Large intestine (tissue), 12 donors: ENCODE results near the gene ARHGEF35. TPM values are rescaled to one million over a fixed set of nuclear protein-coding genes. Genes with fewer than 3 reads are reported as not detected.
"Not testable (repeated sequence)": the region's sequence is repeated elsewhere in the genome, so short reads cannot be mapped to it uniquely, and the experiment has no call there.

ENCODE experiments used
- DNase-seq, 2 donors: peaks; one replicate each; pipeline versions ENCODE4 v3.0.0 to v3.0.0-alpha.2; 2013
- H3K27ac ChIP-seq: one replicate; pipeline ENCODE4 v1.5.1; 2013; ENCODE audit warnings: low read length
- H3K27me3 ChIP-seq: 2 replicates; pipeline ENCODE4 v1.6.1; 2013; ENCODE audit warnings: low read length; ENCODE audit not compliant: control insufficient read depth, insufficient read depth
- H3K36me3 ChIP-seq: 2 replicates; pipeline ENCODE4 v1.6.1; 2013; ENCODE audit warnings: low read length; ENCODE audit not compliant: control insufficient read depth, insufficient read depth
- H3K4me1 ChIP-seq: one replicate; pipeline ENCODE4 v1.6.1; 2013; ENCODE audit warnings: low read length; ENCODE audit not compliant: control insufficient read depth, insufficient read depth
- H3K4me3 ChIP-seq: one replicate; pipeline ENCODE4 v1.5.1; 2013; ENCODE audit warnings: low read length
- H3K9me3 ChIP-seq: one replicate; pipeline ENCODE4 v1.6.1; 2013; ENCODE audit warnings: mild to moderate bottlenecking, low read depth, low read length, moderate library complexity; ENCODE audit not compliant: control insufficient read depth
- WGBS: methylation state at CpG from one replicate; pipeline ENCODE4 v1.1.5; 2013; ENCODE audit warnings: low lambda C conversion rate; ENCODE audit not compliant: insufficient coverage; 5-methylcytosine and 5-hydroxymethylcytosine counted together
- long read RNA-seq, 11 donors: transcript quantifications; one replicate each; lab custom pipeline, GENCODE V29; 2026
- polyA plus RNA-seq: library from polyadenylated mRNA; unstranded; fragments of 120-200 nt; gene quantifications from one replicate; pipeline ENCODE4 v1.2.1, GENCODE V29; 2013

Gene ARHGEF35
- 30.6 TPM for polyA plus RNA-seq
- long read RNA-seq, donor 1, partial matches to known transcripts = 0 of 3 reads
- long read RNA-seq, donor 1, other reads (novel, unspliced or antisense) = 0 of 3 reads
- long read RNA-seq, donor 2, transcript ARHGEF35-201 (2 exons, 2,431 nt) = major isoform, 12 of 12 reads
- long read RNA-seq, donor 2, partial matches to known transcripts = 0 of 12 reads
- long read RNA-seq, donor 2, other reads (novel, unspliced or antisense) = 0 of 12 reads
- long read RNA-seq, donor 3, transcript ARHGEF35-201 (2 exons, 2,431 nt) = major isoform, 26 of 45 reads
- long read RNA-seq, donor 3, partial matches to known transcripts = 19 of 45 reads
- long read RNA-seq, donor 3, other reads (novel, unspliced or antisense) = 0 of 45 reads
- long read RNA-seq, donor 4, partial matches to known transcripts = 0 of 2 reads
- long read RNA-seq, donor 4, other reads (novel, unspliced or antisense) = 0 of 2 reads
- long read RNA-seq, donor 5, transcript ARHGEF35-201 (2 exons, 2,431 nt) = major isoform, 8 of 8 reads
- long read RNA-seq, donor 5, partial matches to known transcripts = 0 of 8 reads
- long read RNA-seq, donor 5, other reads (novel, unspliced or antisense) = 0 of 8 reads
- long read RNA-seq, donor 6, transcript ARHGEF35-201 (2 exons, 2,431 nt) = major isoform, 16 of 16 reads
- long read RNA-seq, donor 6, partial matches to known transcripts = 0 of 16 reads
- long read RNA-seq, donor 6, other reads (novel, unspliced or antisense) = 0 of 16 reads
- long read RNA-seq, donor 7, transcript ARHGEF35-201 (2 exons, 2,431 nt) = major isoform, 7 of 7 reads
- long read RNA-seq, donor 7, partial matches to known transcripts = 0 of 7 reads
- long read RNA-seq, donor 7, other reads (novel, unspliced or antisense) = 0 of 7 reads
- long read RNA-seq, donor 8, transcript ARHGEF35-201 (2 exons, 2,431 nt) = major isoform, 11 of 11 reads
- long read RNA-seq, donor 8, partial matches to known transcripts = 0 of 11 reads
- long read RNA-seq, donor 8, other reads (novel, unspliced or antisense) = 0 of 11 reads
- long read RNA-seq, donor 9, partial matches to known transcripts = 0 of 4 reads
- long read RNA-seq, donor 9, other reads (novel, unspliced or antisense) = 0 of 4 reads
- long read RNA-seq, donor 10, transcript ARHGEF35-201 (2 exons, 2,431 nt) = major isoform, 15 of 15 reads
- long read RNA-seq, donor 10, partial matches to known transcripts = 0 of 15 reads
- long read RNA-seq, donor 10, other reads (novel, unspliced or antisense) = 0 of 15 reads
- long read RNA-seq, donor 11, transcript ARHGEF35-201 (2 exons, 2,431 nt) = major isoform, 11 of 11 reads
- long read RNA-seq, donor 11, partial matches to known transcripts = 0 of 11 reads
- long read RNA-seq, donor 11, other reads (novel, unspliced or antisense) = 0 of 11 reads

GRCh38 chr7:144195212-144195872 is at the start of gene ARHGEF35:
TSS of gene ARHGEF35 (minus strand) at chr7:144195833. CDS start at chr7:144188383, 7,450 bp downstream.
- not testable (repeated sequence) for H3K9me3 ChIP-seq, H3K27ac ChIP-seq, H3K27me3 ChIP-seq, H3K36me3 ChIP-seq, DNase-seq, H3K4me1 ChIP-seq, H3K4me3 ChIP-seq
- no CpG with 5 or more reads among the region's 51 CpGs for WGBS

- H3K27ac ChIP-seq, H3K4me1 ChIP-seq, H3K27me3 ChIP-seq, DNase-seq, H3K4me3 ChIP-seq, H3K9me3 ChIP-seq, H3K36me3 ChIP-seq: not testable (repeated sequence)
- no CpG with 5 or more reads among the region's 2 CpGs for WGBS
Observed at GRCh38 chr7:144245372-144245771, 49.7 kb upstream of the ARHGEF35 start.

GRCh38 chr7:144239365-144239764 is 43.7 kb upstream of the ARHGEF35 start, which contains the start of gene OR2A42:
TSS of gene OR2A42 (minus strand) at chr7:144239605. CDS start at chr7:144232843, 6,762 bp downstream.
- not testable (repeated sequence) for DNase-seq, H3K4me3 ChIP-seq, H3K9me3 ChIP-seq, H3K27ac ChIP-seq, H3K27me3 ChIP-seq, H3K4me1 ChIP-seq, H3K36me3 ChIP-seq
- no CpG with 5 or more reads among the region's 2 CpGs for WGBS

- not testable (repeated sequence) for H3K36me3 ChIP-seq, H3K9me3 ChIP-seq, H3K27ac ChIP-seq, H3K4me3 ChIP-seq, H3K4me1 ChIP-seq, DNase-seq, H3K27me3 ChIP-seq
- WGBS = no CpG with 5 or more reads among the region's 2 CpGs
Observed at GRCh38 chr7:144238530-144239082, 43.0 kb upstream of the ARHGEF35 start.

GRCh38 chr7:144233039-144233438 is 37.4 kb upstream of the ARHGEF35 start:
- not testable (repeated sequence) for H3K4me3 ChIP-seq, H3K36me3 ChIP-seq, H3K27me3 ChIP-seq, H3K4me1 ChIP-seq, H3K27ac ChIP-seq, H3K9me3 ChIP-seq, DNase-seq
- WGBS = no CpG with 5 or more reads among the region's 1 CpG

GRCh38 chr7:144231027-144231426 is 35.4 kb upstream of the ARHGEF35 start:
- DNase-seq, H3K27ac ChIP-seq, H3K4me3 ChIP-seq, H3K9me3 ChIP-seq, H3K4me1 ChIP-seq, H3K27me3 ChIP-seq, H3K36me3 ChIP-seq: not testable (repeated sequence)
- WGBS = no CpG with 5 or more reads among the region's 2 CpGs

GRCh38 chr7:144228810-144229209 is 33.2 kb upstream of the ARHGEF35 start:
- DNase-seq, H3K27me3 ChIP-seq, H3K27ac ChIP-seq, H3K4me3 ChIP-seq, H3K36me3 ChIP-seq, H3K4me1 ChIP-seq, H3K9me3 ChIP-seq: not testable (repeated sequence)
- no CpG with 5 or more reads among the region's 3 CpGs for WGBS

- not testable (repeated sequence) for H3K27ac ChIP-seq, H3K36me3 ChIP-seq, DNase-seq, H3K4me3 ChIP-seq, H3K4me1 ChIP-seq, H3K9me3 ChIP-seq, H3K27me3 ChIP-seq
- no CpG with 5 or more reads among the region's 4 CpGs for WGBS
Observed at GRCh38 chr7:144226866-144227265, 31.2 kb upstream of the ARHGEF35 start.

GRCh38 chr7:144223675-144224074 is 28.0 kb upstream of the ARHGEF35 start:
- not testable (repeated sequence) for H3K9me3 ChIP-seq, DNase-seq, H3K36me3 ChIP-seq, H3K27ac ChIP-seq, H3K27me3 ChIP-seq, H3K4me1 ChIP-seq, H3K4me3 ChIP-seq
